HepG2 (cell line): ENCODE results near the gene TEKTIP1. TPM values are rescaled to one million over a fixed set of nuclear protein-coding genes. Genes with fewer than 3 reads are reported as not detected.

Experiments used
- ATRX ChIP-seq: sonication (generic); formaldehyde crosslinking; IDR thresholded peaks from 2 replicates; pipeline ENCODE4 v1.4.0; 2020; ENCODE audit warnings: missing genetic modification reagents, borderline replicate concordance
- ETS1 ChIP-seq: sonication (generic); formaldehyde crosslinking; IDR thresholded peaks from 2 replicates; pipeline ENCODE4 v1.4.0; 2020; ENCODE audit warnings: missing genetic modification reagents
- HDAC1 ChIP-seq: sonication (generic); formaldehyde crosslinking; IDR thresholded peaks from 2 replicates; pipeline ENCODE4 v1.5.1; 2020; ENCODE audit warnings: mild to moderate bottlenecking, missing genetic modification reagents
- HNRNPK ChIP-seq: fragments of 200-400 bp; formaldehyde crosslinking; IDR thresholded peaks from 2 replicates; pipeline ENCODE4 v1.6.1; 2018; ENCODE audit warnings: low read length, low read depth, moderate library complexity, mild to moderate bottlenecking; ENCODE audit not compliant: poor library complexity, severe bottlenecking
- MAX ChIP-seq: IDR thresholded peaks from 2 replicates; pipeline ENCODE4 v1.6.1; 2012; ENCODE audit warnings: inconsistent platforms
- MED13 ChIP-seq: sonication (generic); formaldehyde crosslinking; IDR thresholded peaks from 2 replicates; pipeline ENCODE4 v1.5.0; 2020; ENCODE audit warnings: missing genetic modification reagents
- MTF2 ChIP-seq: sonication (generic); formaldehyde crosslinking; IDR thresholded peaks from 2 replicates; pipeline ENCODE4 v1.5.0; 2020; ENCODE audit warnings: missing genetic modification reagents, borderline replicate concordance
- MXD3 ChIP-seq: IDR thresholded peaks from 2 replicates; pipeline ENCODE4 v1.6.1; 2016; ENCODE audit warnings: mild to moderate bottlenecking, missing biosample characterization, missing genetic modification reagents
- NAIF1 ChIP-seq: sonication (generic); formaldehyde crosslinking; IDR thresholded peaks from 2 replicates; pipeline ENCODE4 v1.5.0; 2020; ENCODE audit warnings: mild to moderate bottlenecking, missing genetic modification reagents, borderline replicate concordance
- PHF8 ChIP-seq: sonication (generic); formaldehyde crosslinking; IDR thresholded peaks from 2 replicates; pipeline ENCODE4 v1.5.0; 2020; ENCODE audit warnings: missing genetic modification reagents
- POLR2AphosphoS2 ChIP-seq: IDR thresholded peaks from 2 replicates; pipeline ENCODE4 v1.6.1; 2011; ENCODE audit warnings: low read depth, low read length, improper control_type of control experiment
- RBFOX2 ChIP-seq: fragments of 200-400 bp; formaldehyde crosslinking; IDR thresholded peaks from 2 replicates; pipeline ENCODE4 v1.6.1; 2017; ENCODE audit warnings: low read depth, mild to moderate bottlenecking, low read length
- SETDB1 ChIP-seq: sonication (generic); formaldehyde crosslinking; IDR thresholded peaks from 2 replicates; pipeline ENCODE4 v1.5.1; 2020; ENCODE audit warnings: missing genetic modification reagents, mild to moderate bottlenecking, borderline replicate concordance
- TMF1 ChIP-seq: sonication (generic); formaldehyde crosslinking; IDR thresholded peaks from 2 replicates; pipeline ENCODE4 v1.8.1; 2022; ENCODE audit warnings: low read depth, missing genetic modification reagents
- U2AF1 ChIP-seq: fragments of 200-400 bp; formaldehyde crosslinking; optimal IDR thresholded peaks from 2 replicates; pipeline ENCODE3; 2017; ENCODE audit warnings: mild to moderate bottlenecking, low read depth, low read length
- YY1 ChIP-seq: IDR thresholded peaks from 2 replicates; pipeline ENCODE4 v1.6.1; 2011; ENCODE audit warnings: low read length, low read depth, moderate library complexity, mild to moderate bottlenecking; ENCODE audit not compliant: insufficient read depth, insufficient replicate concordance
- ZC3H4 ChIP-seq: sonication (generic); formaldehyde crosslinking; IDR thresholded peaks from 2 replicates; pipeline ENCODE4 v1.4.0; 2020; ENCODE audit warnings: missing genetic modification reagents, borderline replicate concordance
- ZIK1 ChIP-seq: sonication (generic); formaldehyde crosslinking; IDR thresholded peaks from 2 replicates; pipeline ENCODE4 v1.5.0; 2020; ENCODE audit warnings: mild to moderate bottlenecking, low read depth, missing genetic modification reagents, borderline replicate concordance
- ZNF207 ChIP-seq: fragments of 450-650 bp; IDR thresholded peaks from 2 replicates; pipeline ENCODE4 v1.6.1; 2016; ENCODE audit warnings: antibody characterized with exemption, borderline replicate concordance
- ZNF235 ChIP-seq: sonication (generic); formaldehyde crosslinking; IDR thresholded peaks from 2 replicates; pipeline ENCODE4 v1.8.1; 2023; ENCODE audit warnings: mild to moderate bottlenecking, missing genetic modification reagents, borderline replicate concordance
- ZNF441 ChIP-seq: sonication (generic); formaldehyde crosslinking; IDR thresholded peaks from 2 replicates; pipeline ENCODE4 v1.7.0; 2021; ENCODE audit warnings: missing genetic modification reagents, borderline replicate concordance
- ZNF546 ChIP-seq: sonication (generic); formaldehyde crosslinking; conservative IDR thresholded peaks from 2 replicates; pipeline ENCODE4 v1.8.1; 2023; ENCODE audit warnings: mild to moderate bottlenecking, missing genetic modification reagents
- ZNF598 ChIP-seq: sonication (generic); formaldehyde crosslinking; IDR thresholded peaks from 2 replicates; pipeline ENCODE4 v1.5.1; 2020; ENCODE audit warnings: mild to moderate bottlenecking, missing genetic modification reagents, borderline replicate concordance
- ZNF605 ChIP-seq: sonication (generic); formaldehyde crosslinking; IDR thresholded peaks from 2 replicates; pipeline ENCODE4 v1.8.0; 2022; ENCODE audit warnings: mild to moderate bottlenecking, missing genetic modification reagents
- ZNF639 ChIP-seq: conservative IDR thresholded peaks from 2 replicates; pipeline ENCODE4 v1.6.1; 2018; ENCODE audit warnings: missing genetic modification reagents
- ZNF879 ChIP-seq: sonication (generic); formaldehyde crosslinking; IDR thresholded peaks from 2 replicates; pipeline ENCODE4 v1.8.1; 2023; ENCODE audit warnings: missing genetic modification reagents
- polyA plus RNA-seq, 8 experiments: library from polyadenylated mRNA; depleted of rRNA in 3 of 8; stranded (reverse) in 7 of 8; unstranded in 1 of 8; fragments of >200 nt; fragmentation: Illumina TruSeq in 4 of 8; extraction: Trizol in 4 of 8; gene quantifications; 2 replicates each; pipeline versions ENCODE4 v1.2.1 to v1.2.3, GENCODE V29; 2011 to 2016; ENCODE audit warnings: low read depth in 4 of 8, missing spikeins in 1 of 8, mixed read lengths in 1 of 8; ENCODE audit not compliant: insufficient read depth in 1 of 8
- total RNA-seq, 5 experiments: library from RNA; depleted of rRNA; stranded (reverse); fragments of >200 nt; fragmentation: Illumina TruSeq; extraction: Trizol; gene quantifications; 2 replicates each; pipeline ENCODE4 v1.2.3, GENCODE V29; 2016; ENCODE audit warnings: low read depth in 1 of 5

Gene TEKTIP1
- total and polyA plus RNA-seq, 2 of the 13 experiments (the other 11 are each of a cell fraction or from before 2014, with no cell fraction given) = not detected

- TF ChIP-seq MXD3 (CRISPR knock-in tag) = 0 out of 2 replicates have a peak, but pooled peaks have one; percentile 37
- TF ChIP-seq TMF1 (CRISPR knock-in tag) = no peak
- TF ChIP-seq ZNF207 = no peak
- TF ChIP-seq ZNF639 (CRISPR knock-in tag) = no peak
- TF ChIP-seq ZNF598 (CRISPR knock-in tag) = no peak
- TF ChIP-seq YY1 = peak; percentile 57
- TF ChIP-seq ATRX (CRISPR knock-in tag) = no peak
- TF ChIP-seq ZNF546 = 0 out of 2 replicates have a peak, but pooled peaks have one; percentile 50
- peak; percentile 54 for TF ChIP-seq RBFOX2
- no peak for TF ChIP-seq ZC3H4 (CRISPR knock-in tag)
- TF ChIP-seq POLR2AphosphoS2 = no peak
- TF ChIP-seq MED13 (CRISPR knock-in tag) = no peak
- TF ChIP-seq NAIF1 (CRISPR knock-in tag) = no peak
- TF ChIP-seq ZIK1 (CRISPR knock-in tag) = no peak
- 0 out of 2 replicates have a peak, but pooled peaks have one; percentile 15 for TF ChIP-seq PHF8
- TF ChIP-seq ZNF879 (CRISPR knock-in tag) = no peak
- no peak for TF ChIP-seq ETS1
- TF ChIP-seq SETDB1 = no peak
- no peak for TF ChIP-seq HDAC1 (CRISPR knock-in tag)
- no peak for TF ChIP-seq U2AF1
- peak; percentile 15 for TF ChIP-seq HNRNPK
- peak; percentile 64; the same call in 1 of the 2 replicates for TF ChIP-seq ZNF235 (CRISPR knock-in tag)
- TF ChIP-seq ZNF605 = no peak
- peak; percentile 9; the same call in 1 of the 2 replicates for TF ChIP-seq MAX
- no peak for TF ChIP-seq ZNF441 (CRISPR knock-in tag)
- TF ChIP-seq MTF2 = no peak
Measured at GRCh38 chr19:3573162-3573857, 34.3 kb downstream of the TEKTIP1 start (continued).
